Stimulated activated CD4-positive, alpha-beta T cell treated with anti-CD3 and anti-CD28 coated beads, Interleukin-2, amount 100 ng/mL, for 24 hours (primary cell): ENCODE data around the gene PRADC1.
"Not testable (repeated sequence)": the region's sequence is repeated elsewhere in the genome, so short reads cannot be mapped to it uniquely, and the experiment has no call there.

Experiments used
- DNase-seq, 2 donors: peaks; one replicate each; pipeline ENCODE4 v3.0.0-alpha.2; 2020

PRADC1 gene

DNA sequence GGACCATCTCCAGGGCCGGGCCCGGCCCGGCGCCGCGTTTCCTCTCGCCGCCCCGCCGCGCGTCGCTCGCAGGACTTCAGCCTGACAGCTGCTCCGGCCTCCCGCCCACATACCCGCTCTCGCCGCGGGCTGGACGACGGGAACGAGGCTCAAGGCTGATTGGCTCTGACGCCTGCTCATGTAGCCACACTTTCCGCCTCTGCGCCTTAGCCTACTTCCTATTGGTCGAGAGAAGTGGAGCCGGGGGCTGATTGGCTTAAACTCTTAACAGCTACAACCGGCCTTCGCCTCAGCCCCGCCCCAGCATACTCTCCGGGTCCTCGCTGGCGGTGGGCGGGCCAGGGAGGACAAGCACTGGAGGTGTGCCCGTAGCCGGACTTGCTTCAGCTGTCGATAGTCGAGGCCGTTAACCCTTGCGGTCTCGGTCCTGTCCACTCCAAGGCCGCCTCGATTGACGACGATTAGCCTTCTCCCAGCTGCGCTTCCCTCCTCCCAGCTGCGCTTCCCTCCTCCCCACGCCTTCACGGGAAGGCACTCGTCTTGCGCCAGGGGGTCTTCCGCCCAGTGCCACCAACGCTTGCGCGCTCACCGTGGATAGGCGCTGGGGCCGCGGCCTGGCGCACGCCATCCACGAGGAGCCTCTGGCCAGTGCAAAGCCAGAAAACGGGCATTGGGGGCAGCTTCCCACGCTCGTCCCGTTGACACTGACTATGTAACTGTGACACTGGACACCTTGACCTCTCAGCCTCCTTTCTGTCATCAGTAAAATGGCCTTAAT is at the start of gene PRADC1:
TSS of gene PRADC1 (minus strand) at position 86 of the 778 bp plus-strand sequence. CDS start at position 7, 79 bp downstream.
- peak; percentile 91 to 94 for DNase-seq

DNA sequence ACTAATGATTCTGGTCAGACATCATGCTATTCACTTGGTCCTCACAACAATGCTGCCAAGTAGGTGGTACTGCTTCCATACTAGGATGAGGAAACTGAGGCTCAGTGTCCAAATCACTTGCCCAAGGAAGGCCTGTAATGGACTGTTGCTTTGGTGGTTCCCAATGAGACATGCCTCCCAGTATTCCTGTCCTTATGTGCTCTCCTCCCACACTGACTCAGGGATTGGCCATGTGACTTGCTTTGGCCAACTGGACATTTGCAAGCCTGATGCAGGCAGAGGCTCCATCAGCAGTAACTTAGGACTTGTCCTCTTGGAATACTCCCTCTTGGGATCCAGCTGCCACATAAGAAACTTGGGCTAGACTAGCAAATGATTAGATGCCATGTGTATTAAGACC is 48.2 kb upstream of the PRADC1 start:
- DNase-seq: no peak

DNA sequence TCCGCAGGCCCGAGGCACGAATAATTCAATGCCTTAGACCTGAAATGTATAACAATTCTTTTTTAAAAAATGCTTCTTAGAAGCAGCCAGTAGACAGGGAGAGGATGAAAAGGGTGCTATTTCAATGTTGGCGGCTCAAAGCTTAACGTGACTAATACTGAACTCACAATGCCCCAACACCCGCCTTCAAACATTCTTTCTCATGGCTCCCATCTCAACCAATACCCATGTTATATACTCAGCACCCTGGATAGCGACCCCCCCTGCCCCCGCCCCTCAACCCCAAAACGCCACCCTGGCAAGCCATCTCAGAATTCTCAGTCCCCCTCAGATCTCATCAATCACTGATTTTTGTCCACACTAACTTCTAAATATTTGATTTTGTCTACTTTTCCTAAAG is 46.8 kb upstream of the PRADC1 start:
- DNase-seq: no peak

DNA sequence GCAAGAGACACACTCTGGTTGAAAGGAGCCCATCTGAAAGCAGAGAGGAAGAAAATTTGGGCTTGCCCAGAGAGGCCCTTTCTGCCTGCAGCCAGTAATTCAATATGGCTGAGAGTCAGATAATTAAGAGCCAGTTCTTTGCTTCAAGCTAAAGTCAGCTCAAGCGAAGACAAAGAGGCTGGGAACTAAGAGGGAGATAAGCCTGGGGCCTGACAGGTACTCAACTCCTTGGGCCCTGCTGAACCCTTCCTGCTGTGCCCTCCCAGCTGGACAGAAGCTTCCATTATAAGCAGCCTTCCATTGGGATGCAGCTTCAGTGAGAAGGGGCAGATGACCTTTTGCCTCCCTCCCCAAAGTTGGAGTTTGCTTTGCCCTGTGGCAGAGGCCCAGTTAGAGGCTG is 39.2 kb upstream of the PRADC1 start:
- DNase-seq: no peak

DNA sequence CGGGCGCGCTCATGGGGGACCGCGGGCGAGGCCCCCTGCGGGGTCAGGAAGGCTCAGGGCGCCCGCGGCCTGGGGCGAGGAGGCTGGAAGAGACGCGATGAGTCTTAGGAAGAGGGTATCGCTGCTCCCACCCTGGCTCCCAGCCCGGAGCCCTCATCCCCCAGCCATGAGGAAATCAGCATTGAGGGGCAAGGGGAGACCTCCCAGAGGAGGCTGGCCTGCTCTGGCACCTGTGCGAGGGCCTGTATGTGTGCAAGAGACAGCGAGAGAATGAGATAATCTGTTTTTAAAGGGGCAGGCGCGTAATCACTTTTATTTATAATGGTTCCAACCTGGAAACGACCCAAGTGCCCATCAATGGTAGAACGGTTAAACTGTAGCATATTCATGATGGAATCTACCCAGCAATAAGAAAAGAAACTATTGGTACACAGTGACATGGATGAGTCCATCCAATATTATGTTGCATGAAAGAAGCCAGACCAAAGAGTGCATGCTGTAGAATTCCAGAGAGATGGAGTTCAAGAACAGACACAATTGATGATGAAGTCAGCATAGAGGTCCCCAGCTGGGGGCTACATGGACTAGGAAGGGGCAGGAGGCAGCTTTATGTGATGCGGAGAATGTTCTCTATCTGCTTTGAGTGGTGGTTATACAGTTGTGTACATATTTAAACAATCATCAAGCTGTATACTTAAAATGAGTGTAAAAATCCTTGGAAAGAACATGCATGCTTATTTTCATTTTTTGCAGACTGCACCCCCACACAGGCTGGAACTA is 36.8 kb upstream of the PRADC1 start:
- DNase-seq: no peak

DNA sequence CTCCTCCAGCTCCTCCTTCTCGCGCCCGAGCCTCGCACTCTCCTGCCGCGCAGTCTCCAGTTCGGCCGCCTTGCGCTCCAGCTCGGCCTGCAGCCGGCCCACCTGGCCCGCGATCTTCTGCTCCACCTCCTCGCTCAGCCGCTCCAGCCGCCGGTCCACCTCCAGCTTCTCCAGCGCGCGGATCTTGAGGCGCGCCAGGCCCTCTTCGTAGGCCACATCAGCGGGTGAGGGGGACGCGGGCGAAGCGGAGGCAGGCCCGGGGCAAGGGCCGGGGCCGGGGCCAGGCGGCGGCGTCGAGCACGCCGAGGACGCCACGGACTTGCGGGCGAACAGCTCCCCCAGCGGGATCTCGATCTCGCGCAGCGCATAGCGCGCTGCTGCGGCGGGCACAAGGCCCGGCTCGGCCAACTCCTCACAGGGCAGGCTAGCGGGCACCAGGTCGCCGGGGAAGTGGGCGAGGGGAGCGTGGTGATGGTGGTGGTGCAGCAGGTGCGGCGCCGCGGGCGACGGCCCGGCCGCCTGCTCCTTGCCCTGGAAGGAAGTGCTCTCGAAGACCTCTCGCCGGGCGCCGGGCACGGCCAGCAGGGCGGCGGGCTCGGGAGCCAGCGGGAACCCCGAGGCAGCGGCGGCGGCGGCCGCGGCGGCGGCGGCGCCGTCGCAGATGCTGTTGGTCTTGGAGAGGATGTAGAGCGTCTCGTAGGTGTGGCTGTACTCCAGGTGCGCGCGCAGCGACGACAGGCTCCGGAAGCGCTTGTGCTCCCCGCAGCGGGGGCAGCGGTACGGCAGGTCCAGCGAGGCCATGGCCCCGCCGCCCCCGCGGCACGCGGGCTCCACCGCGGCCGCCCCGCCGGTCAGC is 36.0 kb upstream of the PRADC1 start:
- DNase-seq: peak; percentile 70 to 74

DNA sequence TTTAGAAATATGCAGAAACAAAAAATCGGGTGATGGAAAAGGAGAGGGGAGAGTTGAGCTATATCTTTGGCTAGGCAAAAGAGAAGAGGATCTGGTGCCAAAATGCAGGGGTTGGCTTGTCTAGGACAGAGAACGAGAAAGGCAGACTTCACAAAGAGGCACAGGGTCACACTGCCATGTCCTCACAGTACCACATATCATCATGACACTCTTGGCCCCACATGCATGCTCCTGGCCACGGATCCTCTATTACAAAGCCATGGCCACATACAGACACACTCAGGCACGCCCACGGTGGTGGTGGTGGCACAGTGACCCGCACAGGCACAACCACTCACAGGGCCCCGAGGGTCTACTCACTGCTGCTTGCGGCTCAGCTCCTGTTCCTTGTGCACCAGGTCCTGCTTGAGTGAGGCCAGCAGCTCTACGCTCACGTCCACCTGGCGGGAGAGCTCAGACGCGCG is 35.4 kb upstream of the PRADC1 start:
- no peak for DNase-seq

DNA sequence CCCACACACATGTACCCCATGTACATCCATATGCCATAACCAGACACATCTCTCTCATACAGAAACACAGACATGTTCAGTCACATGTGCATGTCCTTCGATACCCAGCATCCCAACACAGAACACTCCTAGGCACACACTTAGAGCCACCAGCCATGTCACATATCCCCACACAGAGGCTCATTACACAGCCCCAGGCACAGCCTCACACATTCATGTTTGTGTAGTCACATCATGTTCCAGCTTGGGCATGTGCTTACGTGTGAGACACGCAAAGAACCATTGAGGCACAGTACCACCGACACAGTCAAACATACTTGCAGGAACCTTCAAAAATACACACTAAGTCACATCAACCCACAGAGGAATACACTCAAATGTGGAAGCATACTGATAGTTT is 34.0 kb upstream of the PRADC1 start:
- no peak for DNase-seq

DNA sequence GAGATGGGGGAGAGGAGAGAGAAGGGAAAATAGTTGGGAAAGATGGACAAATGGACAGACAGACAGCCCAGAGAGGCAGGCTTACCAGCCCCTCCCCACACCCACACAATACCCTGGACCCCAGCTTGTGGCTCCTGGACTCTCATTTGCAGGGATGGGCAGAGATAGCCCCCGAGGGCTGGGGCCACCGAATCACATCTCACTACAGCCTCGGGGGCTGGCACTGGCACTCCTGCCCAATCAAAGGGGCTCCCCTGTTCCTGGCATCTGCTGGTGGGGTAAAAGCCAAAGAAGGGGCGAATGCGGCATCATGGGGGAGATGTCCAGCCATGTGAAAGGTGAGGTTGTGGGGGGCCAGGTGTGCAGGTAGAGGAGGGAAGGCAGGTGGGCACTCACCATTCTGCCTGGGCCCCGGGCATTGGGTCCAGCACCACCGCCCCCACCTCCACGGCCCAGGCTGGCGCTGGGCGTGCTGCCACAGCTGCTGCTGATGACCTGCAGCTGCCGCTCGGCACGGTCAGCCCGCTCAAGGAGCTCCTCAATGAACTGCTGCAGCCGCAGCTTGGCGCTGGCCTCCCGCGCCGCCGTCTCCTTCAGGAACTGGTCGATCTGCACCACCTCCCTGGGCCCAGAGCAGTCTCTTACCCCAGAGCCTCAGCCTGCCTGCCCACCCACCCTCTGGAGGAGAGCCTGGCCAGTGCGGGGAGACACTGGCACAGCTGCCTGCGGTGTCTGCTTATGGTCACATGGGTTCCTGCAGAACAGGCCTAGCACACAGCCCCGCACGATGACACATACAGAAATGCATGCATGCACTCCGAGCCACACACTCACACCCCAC is 33.2 kb upstream of the PRADC1 start:
- no peak for DNase-seq

DNA sequence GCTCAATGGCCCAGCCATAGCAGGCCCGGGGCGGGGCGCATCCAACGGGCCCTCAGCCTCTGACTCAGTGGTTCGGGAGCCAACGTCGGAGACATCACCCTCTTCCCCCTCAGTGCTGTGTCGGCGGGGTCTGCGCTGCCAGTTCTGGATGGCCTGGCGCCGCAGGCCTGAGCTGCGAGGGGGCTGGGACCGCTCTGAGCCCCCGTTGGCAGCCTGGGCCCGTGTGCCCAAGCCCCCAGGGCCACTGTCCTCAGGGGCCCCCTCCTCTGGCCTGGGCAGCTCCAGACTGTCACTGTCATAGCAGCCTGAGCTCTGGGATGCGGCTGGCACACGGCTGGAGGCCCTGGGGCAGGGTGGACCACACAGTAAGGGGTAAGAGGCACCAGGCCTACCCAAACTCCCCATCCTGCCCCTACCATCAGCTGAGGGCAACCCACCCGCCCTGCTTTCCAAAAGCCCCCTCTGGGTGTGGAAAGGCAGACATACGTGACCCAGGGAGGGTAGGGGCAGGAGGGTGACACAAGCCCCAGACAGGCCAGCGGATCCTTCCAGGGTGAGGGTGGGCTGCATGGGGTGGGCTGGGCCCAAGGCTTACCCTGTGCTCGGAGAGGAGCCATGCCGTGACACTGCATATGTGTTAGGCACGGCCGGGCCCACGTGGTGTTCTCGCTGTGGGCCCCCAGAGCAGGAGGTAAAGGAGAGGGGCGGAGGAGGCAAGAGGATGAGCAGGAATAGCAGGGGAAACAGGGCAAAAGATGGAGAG is 32.4 kb upstream of the PRADC1 start:
- DNase-seq: no peak

DNA sequence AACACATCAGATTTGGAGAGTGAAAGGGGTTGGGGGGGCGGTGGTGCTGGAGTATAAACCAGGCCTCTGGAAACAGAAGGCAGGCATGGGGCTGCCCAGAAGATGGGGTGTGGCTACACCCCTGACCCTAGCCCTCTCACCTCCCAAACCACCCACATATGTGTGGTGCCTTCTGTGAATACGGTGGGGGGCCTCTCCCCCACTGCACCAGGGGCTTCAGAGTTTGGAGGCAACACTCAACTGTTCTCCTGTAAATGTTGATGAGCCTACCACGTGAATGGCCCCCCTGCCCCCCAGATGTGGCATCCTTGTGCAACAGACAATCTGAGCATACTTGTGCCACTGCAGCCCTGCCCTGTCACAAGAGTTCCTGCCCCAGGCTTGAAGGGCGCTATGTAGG is 31.7 kb upstream of the PRADC1 start:
- no peak for DNase-seq

DNA sequence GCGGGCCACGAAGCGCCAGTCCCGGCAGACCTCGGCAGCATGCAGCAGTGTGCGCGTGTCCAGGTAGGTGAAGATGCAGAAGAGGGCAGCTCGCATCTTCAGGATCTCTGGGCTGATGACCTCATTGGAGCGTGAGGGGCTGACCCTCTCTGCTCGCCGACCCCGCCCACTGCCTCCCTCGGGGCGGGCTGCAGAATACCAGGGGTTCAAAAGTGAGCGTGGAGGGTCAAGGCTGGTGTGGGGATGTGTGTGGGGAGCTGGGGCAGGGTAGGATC is 31.2 kb upstream of the PRADC1 start:
- no peak for DNase-seq

DNA sequence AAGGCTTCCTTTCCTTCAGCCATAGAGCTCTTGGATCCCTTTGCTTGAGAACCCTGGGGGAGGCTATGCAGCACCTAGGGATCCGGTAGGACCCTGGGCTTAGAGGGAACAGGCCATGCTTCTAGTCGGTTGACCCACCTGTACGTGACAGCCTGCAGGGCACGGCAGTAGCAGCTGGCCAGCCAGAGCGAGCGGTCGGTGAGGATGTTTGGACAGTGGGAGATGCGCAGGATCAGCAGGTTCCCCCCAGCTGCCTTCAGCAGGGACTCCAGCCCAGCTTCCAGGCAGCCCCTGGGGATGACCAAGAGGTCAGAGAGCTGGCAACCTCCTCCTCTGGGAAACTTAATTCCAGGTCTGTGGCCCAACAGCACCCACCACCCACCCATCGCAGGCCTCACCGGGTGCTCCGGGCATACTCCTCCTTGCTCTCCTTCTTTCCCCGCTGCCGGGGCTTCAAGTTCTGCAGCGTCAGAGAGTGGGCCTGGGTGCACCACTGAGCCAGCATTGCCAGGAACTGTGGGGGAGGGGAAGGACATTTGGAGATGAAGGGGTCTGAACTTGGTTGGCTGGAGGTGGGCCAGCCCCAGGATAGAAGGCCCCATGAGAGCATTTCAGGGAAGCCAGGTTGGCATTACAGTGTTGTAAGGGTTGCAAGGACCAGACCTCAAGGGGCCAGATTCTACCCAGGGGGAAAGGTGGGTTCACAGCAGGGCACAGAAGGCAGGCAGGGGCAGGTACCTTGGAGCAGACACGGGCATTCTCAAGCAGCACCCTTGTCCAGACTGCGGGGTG is 30.7 kb upstream of the PRADC1 start:
- no peak for DNase-seq

DNA sequence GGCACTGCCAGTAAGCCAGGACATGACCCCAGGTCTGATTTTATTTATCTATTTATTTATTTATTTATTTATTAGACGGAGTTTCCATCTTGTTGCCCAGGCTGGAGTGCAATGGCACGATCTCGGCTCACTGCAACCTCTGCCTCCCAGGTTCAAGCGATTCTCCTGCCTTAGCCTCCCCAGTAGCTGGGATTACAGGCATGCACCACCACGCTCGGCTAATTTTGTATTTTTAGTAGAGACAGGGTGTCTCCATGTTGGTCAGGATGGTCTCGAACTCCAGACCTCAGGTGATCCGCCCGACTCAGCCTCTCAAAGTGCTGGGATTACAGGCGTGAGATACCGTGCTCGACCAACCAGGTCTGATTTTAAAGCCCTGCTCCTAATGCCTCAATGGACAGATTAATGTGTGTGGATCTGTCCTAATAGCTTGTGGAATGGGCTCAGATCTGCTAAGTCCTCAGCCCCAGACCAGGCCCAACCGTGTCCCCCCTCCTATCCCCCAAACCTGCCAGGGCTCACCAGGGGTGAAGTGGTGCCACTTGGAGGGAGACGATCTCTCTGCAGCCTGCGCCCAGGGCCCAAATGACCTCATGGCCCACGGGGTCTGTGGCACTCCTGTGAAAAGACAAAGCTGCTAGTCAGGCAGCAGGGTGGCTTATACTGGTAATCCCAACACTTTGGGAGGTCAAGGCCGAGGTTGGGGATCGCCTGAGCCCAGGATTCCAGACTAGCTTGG is 29.8 kb upstream of the PRADC1 start:
- DNase-seq: not testable (repeated sequence)

DNA sequence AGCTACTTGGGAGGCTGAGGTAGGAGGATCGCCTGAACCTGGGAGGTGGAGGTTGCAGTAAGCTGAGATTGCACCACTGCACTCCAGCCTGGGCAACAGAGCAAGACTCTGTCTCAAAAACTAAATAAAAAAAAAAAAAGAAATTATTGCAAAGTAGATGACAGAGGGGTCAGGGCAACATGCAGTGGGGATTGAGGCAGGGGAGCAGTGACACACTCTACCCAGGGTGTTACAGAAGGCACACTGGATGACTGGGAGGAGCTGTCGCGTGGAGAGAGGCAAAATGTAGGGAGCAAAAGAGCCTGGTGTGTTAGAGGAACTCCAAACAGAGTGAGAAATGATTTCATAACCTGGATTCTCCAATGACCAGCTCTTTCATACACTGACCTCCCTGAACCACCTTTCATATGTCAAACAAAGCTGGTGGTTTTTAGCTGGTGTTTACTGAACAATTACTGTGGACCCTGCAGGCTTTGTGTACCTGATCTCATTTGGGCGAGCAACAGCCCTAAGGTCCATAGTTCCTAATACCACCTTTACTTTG is 29.1 kb upstream of the PRADC1 start:
- DNase-seq: no peak

DNA sequence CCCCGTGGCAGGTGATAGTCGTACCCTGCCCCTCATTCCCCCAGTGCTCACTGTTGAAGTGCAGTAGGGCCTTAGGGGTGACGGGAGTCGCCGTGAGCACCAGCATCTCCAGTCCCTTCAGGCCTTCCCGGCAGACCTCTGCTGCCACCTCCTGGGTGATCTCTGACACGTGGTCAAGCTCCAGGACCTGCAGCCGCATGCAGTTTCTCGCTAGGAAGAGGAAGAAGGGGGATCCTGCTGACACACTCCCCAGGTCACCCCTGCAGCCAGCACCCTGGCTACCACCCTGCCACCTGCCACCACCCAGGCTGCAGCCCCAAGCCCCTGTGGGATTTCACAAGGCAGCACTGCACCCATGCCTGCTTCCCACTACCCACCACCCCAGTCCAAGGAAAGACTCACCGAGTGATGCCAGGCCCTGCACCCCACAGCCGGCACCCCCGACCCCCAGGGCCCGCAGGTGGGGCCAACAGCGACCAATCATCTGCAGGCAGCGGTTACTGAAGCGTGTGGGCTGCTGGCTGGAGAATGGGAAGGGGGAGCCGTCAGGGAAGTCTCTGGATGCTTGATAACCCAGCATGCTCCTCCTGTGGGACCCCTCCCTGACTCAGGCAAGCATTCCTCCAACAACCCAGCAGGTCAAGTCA is 27.4 kb upstream of the PRADC1 start:
- DNase-seq: no peak

DNA sequence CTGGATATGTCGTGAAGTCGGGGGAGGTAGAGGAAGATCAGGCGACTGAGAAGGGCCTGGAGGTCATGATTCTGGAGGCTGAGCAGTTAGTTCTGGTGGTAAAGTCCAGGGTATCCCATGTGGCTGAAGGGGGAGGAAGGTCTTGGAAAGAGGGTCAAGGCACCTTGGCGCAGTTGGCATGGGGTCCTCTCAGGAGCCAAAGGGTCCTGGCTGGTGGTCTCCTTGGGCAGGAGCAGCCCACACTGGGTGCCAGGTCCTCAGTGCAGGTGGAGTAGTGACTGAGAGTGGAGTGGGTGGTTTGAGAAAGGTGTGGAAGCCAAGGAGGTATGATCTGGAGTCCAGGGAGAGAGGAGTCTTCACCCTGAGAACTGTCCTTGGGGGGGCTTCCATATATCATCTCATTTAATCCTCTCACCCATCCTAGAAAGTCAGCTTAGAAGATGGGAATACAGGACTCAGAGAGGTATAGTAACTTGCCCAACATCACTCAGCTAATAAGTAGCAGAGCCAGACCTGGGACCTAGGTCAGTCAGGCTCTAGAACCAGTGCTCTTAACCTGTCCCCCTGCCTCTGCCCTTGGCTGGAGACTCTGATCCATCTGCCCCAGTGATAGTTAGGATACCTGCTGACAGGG is 26.8 kb upstream of the PRADC1 start:
- DNase-seq: no peak

DNA sequence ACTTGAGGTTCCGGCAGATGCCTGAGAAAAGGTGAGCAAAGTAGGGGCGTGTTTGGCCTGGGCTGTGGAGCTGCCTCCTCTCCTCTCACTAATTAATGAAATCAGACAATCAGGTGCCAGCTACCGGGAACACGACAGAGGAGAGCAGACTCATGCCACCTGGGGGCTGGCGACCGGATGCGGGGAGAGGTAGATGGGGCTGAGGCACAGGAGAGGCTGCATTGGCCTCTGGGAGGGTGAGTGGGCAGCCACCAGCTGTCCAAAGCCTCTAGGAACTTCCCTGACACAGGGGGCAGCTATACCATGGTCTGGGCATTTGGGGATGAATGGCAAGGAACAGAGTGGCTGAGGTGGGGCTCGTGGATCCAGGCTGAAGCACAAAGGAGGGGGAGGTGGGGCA is 26.2 kb upstream of the PRADC1 start:
- DNase-seq: no peak

DNA sequence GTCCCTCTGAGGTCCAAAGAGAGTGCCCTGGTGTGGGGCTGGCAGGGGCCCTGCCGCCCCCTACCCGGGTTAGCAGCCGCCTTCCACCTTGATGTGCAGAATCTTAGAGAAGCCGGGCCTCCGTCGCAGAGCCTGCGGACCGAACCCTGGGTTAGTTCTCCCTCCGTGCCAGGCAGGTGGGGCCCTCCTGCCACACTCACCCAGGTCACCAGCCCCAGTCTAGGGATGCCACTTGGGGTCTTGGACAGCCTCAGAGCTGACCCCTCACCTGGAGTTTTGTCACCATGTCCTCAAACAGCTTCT is 25.8 kb upstream of the PRADC1 start:
- no peak for DNase-seq
